IPS-20b (cell line): ENCODE results near the gene UGT1A8.
"Not testable (repeated sequence)": the region's sequence is repeated elsewhere in the genome, so short reads cannot be mapped to it uniquely, and the experiment has no call there.

Source experiments
- H3K27ac ChIP-seq: one replicate; pipeline ENCODE4 v1.5.1; 2013; ENCODE audit warnings: low read length
- H3K27me3 ChIP-seq: 2 replicates; pipeline ENCODE4 v1.6.1; 2013; ENCODE audit warnings: mild to moderate bottlenecking, low read length, inconsistent platforms; ENCODE audit not compliant: insufficient read depth
- H3K36me3 ChIP-seq: 2 replicates; pipeline ENCODE4 v1.6.1; 2013; ENCODE audit warnings: low read depth, mild to moderate bottlenecking, inconsistent platforms, low read length, moderate library complexity; ENCODE audit not compliant: insufficient read depth
- H3K4me1 ChIP-seq: 2 replicates; pipeline ENCODE4 v1.6.1; 2013; ENCODE audit warnings: mild to moderate bottlenecking, control low read depth, inconsistent platforms, low read length, moderate library complexity; ENCODE audit not compliant: insufficient read depth
- H3K4me3 ChIP-seq: 2 replicates; pipeline ENCODE4 v1.5.1; 2013; ENCODE audit warnings: mild to moderate bottlenecking, low read length, inconsistent platforms
- H3K9ac ChIP-seq: 2 replicates; pipeline ENCODE4 v1.6.1; 2013; ENCODE audit warnings: low read depth, mild to moderate bottlenecking, inconsistent platforms, low read length, moderate library complexity
- H3K9me3 ChIP-seq: 2 replicates; pipeline ENCODE4 v1.6.1; 2013; ENCODE audit warnings: mild to moderate bottlenecking, low read depth, low read length, inconsistent platforms; ENCODE audit not compliant: insufficient read depth

Gene UGT1A8

GRCh38 chr2:233743464-233744259 lies 126.2 kb downstream of the UGT1A8 start:
- Histone ChIP-seq H3K27me3 (no peaks in the 10 kb centered on the region), H3K4me3 (no peak overlapping the region), H3K27ac (no peak overlapping the region), H3K36me3 (no peaks in the 10 kb centered on the region), H3K4me1 (no peaks in the 10 kb centered on the region), H3K9me3 (peaks cover 16% of the 10 kb centered on the region; the same call in 1 of the 2 replicates), H3K9ac (no peak overlapping the region)

DNA sequence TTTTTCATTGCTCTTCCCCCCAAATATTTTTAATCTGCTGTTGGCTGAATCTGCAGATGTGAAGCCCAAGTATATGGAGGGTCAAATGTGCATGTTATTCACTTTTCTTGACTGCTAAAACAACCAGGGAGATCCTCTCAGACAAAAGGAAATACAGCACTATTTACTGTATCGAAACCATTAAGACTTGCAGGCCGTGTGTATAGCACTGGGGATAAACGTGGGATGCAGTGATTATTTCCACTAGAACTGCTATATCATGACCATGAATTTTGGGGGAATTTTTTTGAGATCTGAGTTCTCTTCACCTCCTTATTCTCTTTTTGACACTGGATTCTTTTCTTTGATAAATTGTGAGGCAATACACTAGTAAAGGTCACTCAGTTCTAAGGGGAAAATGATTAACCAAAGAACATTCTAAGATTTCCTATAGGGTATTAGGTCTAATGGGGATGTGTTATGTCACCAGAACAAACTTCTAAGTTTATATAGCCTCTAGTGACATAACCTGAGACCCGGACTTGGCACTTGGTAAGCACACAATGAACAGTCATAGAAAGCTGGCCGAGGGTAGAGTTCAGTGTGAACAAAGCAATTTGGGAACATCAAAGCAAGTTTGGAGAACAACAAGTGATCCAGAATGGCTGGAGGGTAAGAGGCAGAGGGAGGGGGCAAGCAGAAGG lies 127.8 kb downstream of the UGT1A8 start:
- Histone ChIP-seq H3K9me3 (peaks cover 23% of the 10 kb centered on the region; the same call in 1 of the 2 replicates), H3K36me3 (no peaks in the 10 kb centered on the region), H3K4me1 (no peaks in the 10 kb centered on the region), H3K9ac (no peak overlapping the region), H3K27ac (no peak overlapping the region), H3K4me3 (no peak overlapping the region), H3K27me3 (no peaks in the 10 kb centered on the region)

DNA sequence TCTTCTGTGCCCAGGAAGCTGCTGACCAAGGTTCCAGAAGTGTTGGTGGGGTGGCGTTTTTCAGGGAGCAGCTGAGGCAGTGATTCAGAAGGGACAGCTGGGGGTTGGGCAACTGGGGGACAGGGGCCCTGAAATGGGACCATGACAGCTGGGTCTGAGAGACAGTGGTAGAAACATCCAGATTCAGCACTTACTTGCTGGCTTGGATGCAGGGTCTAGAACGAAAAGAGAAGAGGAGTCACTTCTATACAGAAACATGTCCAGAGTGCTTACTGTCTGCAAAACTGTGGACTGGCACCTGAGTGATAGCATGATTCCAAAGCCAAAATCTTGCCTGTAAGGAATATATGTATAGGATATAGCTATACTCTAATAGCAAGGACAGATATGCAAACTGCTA lies 128.4 kb downstream of the UGT1A8 start:
- H3K9me3 ChIP-seq: peaks cover 28% of the 10 kb centered on the region; the same call in 1 of the 2 replicates

GRCh38 chr2:233746475-233747282 lies 129.2 kb downstream of the UGT1A8 start:
- Histone ChIP-seq H3K27me3 (no peaks in the 10 kb centered on the region), H3K9me3 (peaks cover 36% of the 10 kb centered on the region; the same call in 1 of the 2 replicates), H3K27ac (no peak overlapping the region), H3K9ac (no peak overlapping the region), H3K4me3 (no peak overlapping the region), H3K36me3 (no peaks in the 10 kb centered on the region), H3K4me1 (no peaks in the 10 kb centered on the region)

More for the DNA sequence above, 128.4 kb downstream of the UGT1A8 start:
- not testable (repeated sequence) for H3K27ac ChIP-seq, H3K36me3 ChIP-seq, H3K4me1 ChIP-seq, H3K9ac ChIP-seq, H3K4me3 ChIP-seq, H3K27me3 ChIP-seq

DNA sequence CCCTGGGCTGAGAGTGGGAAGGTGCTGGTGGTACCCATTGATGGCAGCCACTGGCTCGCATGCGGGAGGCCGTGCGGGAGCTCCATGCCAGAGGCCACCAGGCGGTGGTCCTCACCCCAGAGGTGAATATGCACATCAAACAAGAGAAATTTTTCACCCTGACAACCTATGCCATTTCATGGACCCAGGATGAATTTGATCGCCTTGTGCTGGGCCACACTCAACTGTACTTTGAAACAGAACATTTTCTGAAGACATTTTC lies 129.8 kb downstream of the UGT1A8 start:
- Histone ChIP-seq H3K4me1 (no peaks in the 10 kb centered on the region), H3K4me3 (no peak overlapping the region), H3K9me3 (peaks cover 36% of the 10 kb centered on the region), H3K36me3 (no peaks in the 10 kb centered on the region), H3K27ac (no peak overlapping the region), H3K9ac (no peak overlapping the region), H3K27me3 (no peaks in the 10 kb centered on the region)

DNA sequence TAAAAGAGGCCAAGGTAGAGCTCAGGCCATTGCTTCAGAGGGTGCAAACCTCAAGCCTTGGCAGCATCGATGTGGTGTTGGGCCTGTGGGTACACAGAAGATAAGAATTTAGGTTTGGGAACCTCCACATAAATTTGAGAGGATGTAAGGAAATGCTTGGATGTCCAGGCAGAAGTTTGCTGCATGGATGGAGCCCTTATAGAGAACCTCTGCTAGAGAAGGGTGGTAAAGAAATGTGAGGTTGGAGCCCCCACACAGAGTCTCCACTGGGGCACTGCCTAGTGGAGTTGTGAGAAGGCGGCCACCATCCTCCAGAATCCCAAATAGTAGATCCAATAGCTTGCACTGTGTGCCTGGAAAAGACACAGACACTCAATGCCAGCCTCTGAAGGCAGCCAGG lies 133.3 kb downstream of the UGT1A8 start:
- not testable (repeated sequence) for H3K4me1 ChIP-seq, H3K36me3 ChIP-seq, H3K27ac ChIP-seq, H3K4me3 ChIP-seq, H3K27me3 ChIP-seq, H3K9ac ChIP-seq
- H3K9me3 ChIP-seq: peaks cover 33% of the 10 kb centered on the region

DNA sequence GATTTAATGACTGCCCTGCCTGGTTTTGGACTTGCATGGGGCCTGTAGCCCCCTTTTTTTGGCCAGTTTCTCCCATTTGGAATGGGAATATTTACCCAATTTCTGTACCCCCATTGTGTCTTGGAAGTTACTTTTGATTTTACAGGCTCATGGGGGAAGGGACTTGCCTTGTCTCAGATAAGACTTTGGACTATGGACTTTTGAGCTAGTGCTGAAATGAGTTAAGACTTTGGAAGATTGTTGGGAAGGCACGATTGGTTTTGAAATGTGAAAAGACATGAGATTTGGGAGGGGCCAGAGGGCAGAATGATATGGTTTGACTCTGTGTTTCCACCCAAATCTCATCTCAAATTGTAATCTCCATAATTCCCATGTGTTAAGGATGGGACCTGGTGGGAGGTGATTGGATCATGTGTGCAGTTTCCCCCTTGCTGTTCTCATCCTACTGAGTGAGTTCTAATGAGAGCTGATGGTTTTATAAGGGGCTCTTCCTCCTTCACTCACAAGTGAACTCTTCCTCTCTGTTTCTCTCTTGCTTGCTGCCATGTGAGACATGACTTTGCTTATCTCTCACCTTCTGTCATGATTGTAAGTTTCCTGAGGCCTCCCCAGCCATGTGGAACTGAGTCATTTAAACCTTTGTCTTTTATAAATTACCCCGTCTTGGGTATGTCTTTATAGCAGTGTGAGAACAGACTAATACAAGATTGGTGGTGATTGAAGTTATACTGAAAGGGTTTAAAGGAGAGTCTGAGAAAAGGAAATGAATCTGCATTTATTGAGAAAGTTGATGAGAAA lies 134.0 kb downstream of the UGT1A8 start:
- not testable (repeated sequence) for H3K4me1 ChIP-seq, H3K4me3 ChIP-seq, H3K36me3 ChIP-seq, H3K27me3 ChIP-seq, H3K27ac ChIP-seq, H3K9ac ChIP-seq
- peaks cover 29% of the 10 kb centered on the region for H3K9me3 ChIP-seq

DNA sequence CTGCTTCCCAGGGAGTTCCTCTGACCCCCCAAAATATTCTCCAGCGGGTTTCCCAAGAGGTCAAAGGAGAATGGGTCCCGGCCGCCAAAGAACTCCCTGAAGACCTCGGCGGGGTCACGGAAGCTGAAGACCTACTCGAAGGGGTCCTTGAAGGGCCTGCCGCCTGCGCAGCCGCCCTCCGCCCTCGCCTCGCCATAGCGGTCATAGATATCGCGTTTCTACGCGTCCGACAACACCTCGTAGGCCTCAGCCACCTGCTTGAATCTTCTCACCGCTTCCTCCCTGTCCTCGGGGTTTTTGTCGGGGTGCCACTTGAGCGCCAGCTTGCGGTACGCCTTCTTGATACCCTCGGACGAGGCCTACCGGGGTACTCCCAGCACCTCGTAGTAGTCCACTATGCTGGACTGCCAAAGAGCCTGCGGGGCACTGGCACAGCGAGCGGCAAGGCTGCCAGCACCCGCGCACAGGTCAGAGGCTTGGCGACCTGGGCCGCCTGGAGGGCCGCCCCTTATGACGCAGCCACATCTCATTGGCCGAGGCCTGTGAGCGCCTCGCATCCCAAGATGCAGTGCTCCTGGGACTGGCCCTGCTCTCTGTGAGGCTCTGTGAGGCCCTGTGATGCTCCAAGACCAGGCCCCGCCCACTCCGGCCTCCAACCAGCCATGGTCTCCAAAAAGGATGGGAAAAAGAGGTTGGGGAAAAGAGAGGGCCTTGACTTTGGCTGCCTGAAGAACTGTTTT lies 137.6 kb downstream of the UGT1A8 start:
- Histone ChIP-seq H3K27ac (no peak overlapping the region), H3K4me1 (no peaks in the 10 kb centered on the region), H3K4me3 (no peak overlapping the region), H3K36me3 (no peaks in the 10 kb centered on the region), H3K27me3 (no peaks in the 10 kb centered on the region), H3K9ac (no peak overlapping the region), H3K9me3 (peaks cover 14% of the 10 kb centered on the region)

DNA sequence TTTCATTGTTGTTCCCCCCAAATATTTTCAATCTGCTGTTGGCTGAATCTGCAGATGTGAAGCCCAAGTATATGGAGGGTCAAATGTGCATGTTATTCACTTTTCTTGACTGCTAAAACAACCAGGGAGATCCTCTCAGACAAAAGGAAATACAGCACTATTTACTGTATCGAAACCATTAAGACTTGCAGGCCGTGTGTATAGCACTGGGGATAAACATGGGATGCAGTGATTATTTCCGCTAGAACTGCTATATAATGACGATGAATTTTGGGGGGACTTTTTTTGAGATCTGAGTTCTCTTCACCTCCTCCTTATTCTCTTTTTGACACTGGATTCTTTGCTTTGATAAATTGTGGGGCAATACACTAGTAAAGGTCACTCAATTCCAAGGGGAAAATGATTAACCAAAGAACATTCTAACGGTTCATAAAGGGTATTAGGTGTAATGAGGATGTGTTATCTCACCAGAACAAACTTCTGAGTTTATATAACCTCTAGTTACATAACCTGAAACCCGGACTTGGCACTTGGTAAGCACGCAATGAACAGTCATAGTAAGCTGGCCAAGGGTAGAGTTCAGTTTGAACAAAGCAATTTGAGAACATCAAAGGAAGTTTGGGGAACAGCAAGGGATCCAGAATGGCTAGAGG lies 139.1 kb downstream of the UGT1A8 start:
- Histone ChIP-seq H3K36me3 (no peaks in the 10 kb centered on the region), H3K27ac (no peak overlapping the region), H3K9ac (no peak overlapping the region), H3K4me1 (no peaks in the 10 kb centered on the region), H3K27me3 (no peaks in the 10 kb centered on the region), H3K4me3 (no peak overlapping the region), H3K9me3 (peaks cover 1% of the 10 kb centered on the region)

DNA sequence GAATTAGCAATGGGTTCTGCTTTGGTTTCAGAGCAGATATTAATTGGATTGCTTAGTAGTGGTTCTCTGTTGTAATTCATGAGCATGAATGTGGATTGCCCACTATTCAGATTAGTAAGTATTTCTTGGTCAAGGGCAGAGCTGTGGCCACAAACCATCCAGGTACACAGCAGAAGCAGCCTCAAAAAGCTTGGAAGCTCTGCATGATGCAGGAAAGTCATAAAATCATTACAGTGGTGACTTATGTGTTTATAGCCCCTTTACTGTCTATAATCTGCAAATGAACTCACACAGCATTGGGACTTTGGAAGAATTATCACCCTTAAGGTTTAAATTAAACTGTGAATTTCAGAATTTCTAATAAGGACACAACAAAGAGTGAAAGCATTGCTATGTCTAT lies 140.7 kb downstream of the UGT1A8 start:
- Histone ChIP-seq H3K9me3 (no peaks in the 10 kb centered on the region; the same call in 1 of the 2 replicates), H3K36me3 (no peaks in the 10 kb centered on the region), H3K4me3 (no peak overlapping the region), H3K27ac (no peak overlapping the region), H3K27me3 (no peaks in the 10 kb centered on the region), H3K4me1 (no peaks in the 10 kb centered on the region), H3K9ac (no peak overlapping the region)
